Islet of Langerhans (tissue), 1 donor: ENCODE results near the gene WTAP.
"Not testable (repeated sequence)": the region's sequence is repeated elsewhere in the genome, so short reads cannot be mapped to it uniquely, and the experiment has no call there.

Experiments used
- FAIRE-seq: peaks from one replicate; lab custom pipeline; 2011; peaks lifted over from hg19 to GRCh38; lab: Jason Lieb, UNC

Gene WTAP

GRCh38 chr6:159762681-159763293 is 35.5 kb downstream of the WTAP start:
- no peak for FAIRE-seq

- FAIRE-seq: no peak
These were observed 39.6 kb downstream of the WTAP start for GRCh38 chr6:159766906-159767305.

- no peak for FAIRE-seq
These were observed 42.2 kb downstream of the WTAP start for GRCh38 chr6:159769470-159769869.

GRCh38 chr6:159772196-159772595 is 44.9 kb downstream of the WTAP start:
- no peak for FAIRE-seq

GRCh38 chr6:159777240-159777904 is 50.1 kb downstream of the WTAP start:
- FAIRE-seq: no peak

- no peak for FAIRE-seq
These were observed 50.8 kb downstream of the WTAP start for GRCh38 chr6:159778131-159778530.

GRCh38 chr6:159778542-159779103 is 51.3 kb downstream of the WTAP start:
- FAIRE-seq: no peak

- FAIRE-seq: no peak
These were observed 61.0 kb downstream of the WTAP start for GRCh38 chr6:159788276-159788675.

GRCh38 chr6:159788753-159789376 is 61.6 kb downstream of the WTAP start:
- no peak for FAIRE-seq

- FAIRE-seq: peak; percentile 76
These were observed 62.3 kb downstream of the WTAP start, which contains the start of gene TCP1 for GRCh38 chr6:159789377-159790148. TSS of gene TCP1 (minus strand) at chr6:159789602. CDS start at chr6:159789468, 134 bp downstream.

- peak; percentile 33 for FAIRE-seq
These were observed 63.0 kb downstream of the WTAP start, which contains the start of gene MRPL18 for GRCh38 chr6:159790149-159790955. TSS of gene MRPL18 (plus strand) at chr6:159790467. CDS start at chr6:159790588, 121 bp downstream.

- no peak for FAIRE-seq
These were observed 63.8 kb downstream of the WTAP start for GRCh38 chr6:159790956-159791598.

- FAIRE-seq: not testable (repeated sequence)
These were observed 67.7 kb downstream of the WTAP start for GRCh38 chr6:159794976-159795375.

GRCh38 chr6:159797554-159797953 is 70.2 kb downstream of the WTAP start:
- no peak for FAIRE-seq

GRCh38 chr6:159800141-159800865 is 73.0 kb downstream of the WTAP start, which contains the start of gene PNLDC1:
TSS of gene PNLDC1 (plus strand) at chr6:159800276. CDS start at chr6:159800308, 32 bp downstream.
- FAIRE-seq: no peak

- no peak for FAIRE-seq
These were observed 74.6 kb downstream of the WTAP start for GRCh38 chr6:159801935-159802334.

- no peak for FAIRE-seq
These were observed 77.2 kb downstream of the WTAP start for GRCh38 chr6:159804504-159804903.

GRCh38 chr6:159805440-159806020 is 78.2 kb downstream of the WTAP start:
- no peak for FAIRE-seq
